ENCODE measurements around the gene ABO.
"Not testable (repeated sequence)": the region's sequence is repeated elsewhere in the genome, so short reads cannot be mapped to it uniquely, and the experiment has no call there.

ABO gene

GRCh38 chr9:133210609-133211008, 64.4 kb downstream of the ABO start:
- no peak for TF ChIP-seq CTCF (IDR thresholded peaks at IDR 0.05; ENCODE audit: control insufficient read depth, extremely low read depth, insufficient read depth)
- DNase-seq (ENCODE audit: low read depth) = no peak
- H3K4me3 ChIP-seq (ENCODE audit: low read depth, low read length) = no peak overlapping the region

DNA sequence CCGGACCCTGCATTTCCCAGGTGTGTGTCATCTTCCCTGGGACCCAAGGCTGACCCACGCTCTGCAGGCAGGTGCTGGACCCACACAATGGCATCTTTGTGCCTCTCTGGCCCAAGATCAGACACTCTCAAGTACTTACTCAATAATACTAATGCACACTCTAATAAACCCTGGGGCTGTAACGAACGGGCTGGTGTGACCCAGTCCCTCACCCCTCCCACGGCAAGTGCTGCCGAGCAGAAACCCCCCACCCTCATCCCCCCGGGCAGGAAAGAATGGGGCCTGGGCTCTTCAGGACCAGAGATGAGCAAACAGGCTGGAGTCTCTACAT, 64.8 kb downstream of the ABO start:
- DNase-seq (ENCODE audit: low read depth) = no peak
- H3K4me3 ChIP-seq (ENCODE audit: low read depth, low read length) = no peak overlapping the region
- TF ChIP-seq CTCF (IDR thresholded peaks at IDR 0.05; ENCODE audit: control insufficient read depth, extremely low read depth, insufficient read depth) = no peak

DNA sequence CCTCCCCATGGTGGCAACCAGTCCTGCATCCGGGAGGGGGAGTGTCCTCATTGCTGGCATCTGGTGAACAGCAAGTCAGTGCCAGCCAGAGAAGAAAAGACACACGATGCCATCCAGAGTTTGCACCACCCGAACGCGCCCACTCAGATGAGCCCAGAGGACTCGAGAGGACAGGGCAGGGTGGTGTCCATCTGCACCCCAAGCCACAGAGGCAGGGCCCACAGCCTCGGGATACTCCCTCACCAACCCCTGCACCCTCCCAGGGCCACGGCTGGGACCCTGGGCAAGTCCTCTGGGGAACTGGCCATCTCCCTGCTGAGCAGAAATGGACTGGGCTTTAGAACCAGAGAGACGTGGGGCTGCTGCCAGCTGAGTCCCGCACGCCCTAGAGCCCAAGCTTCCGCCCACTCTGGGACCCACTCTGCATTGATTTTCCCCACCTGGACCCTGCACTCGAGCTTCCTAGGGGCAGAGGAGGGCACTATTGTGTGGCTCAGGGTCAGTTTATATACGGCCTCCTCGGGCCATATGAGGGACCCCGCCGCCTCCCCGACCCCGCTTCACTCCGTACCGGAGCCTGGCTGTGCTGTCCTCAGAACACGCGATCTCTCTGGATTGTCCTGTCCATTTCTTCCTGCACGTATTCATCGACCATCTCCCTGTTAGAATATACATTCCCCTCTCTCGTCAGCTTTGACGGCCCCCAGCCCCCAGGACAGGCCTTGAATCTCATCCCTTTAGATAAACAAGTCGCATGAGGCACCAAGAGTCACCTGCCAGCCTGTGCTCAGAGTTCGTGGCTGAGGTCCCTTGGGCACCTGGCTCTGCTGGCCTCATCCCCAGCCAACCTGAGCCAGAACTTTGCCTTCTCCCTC, 65.4 kb downstream of the ABO start:
- DNase-seq (ENCODE audit: low read depth) = not testable (repeated sequence)

DNA sequence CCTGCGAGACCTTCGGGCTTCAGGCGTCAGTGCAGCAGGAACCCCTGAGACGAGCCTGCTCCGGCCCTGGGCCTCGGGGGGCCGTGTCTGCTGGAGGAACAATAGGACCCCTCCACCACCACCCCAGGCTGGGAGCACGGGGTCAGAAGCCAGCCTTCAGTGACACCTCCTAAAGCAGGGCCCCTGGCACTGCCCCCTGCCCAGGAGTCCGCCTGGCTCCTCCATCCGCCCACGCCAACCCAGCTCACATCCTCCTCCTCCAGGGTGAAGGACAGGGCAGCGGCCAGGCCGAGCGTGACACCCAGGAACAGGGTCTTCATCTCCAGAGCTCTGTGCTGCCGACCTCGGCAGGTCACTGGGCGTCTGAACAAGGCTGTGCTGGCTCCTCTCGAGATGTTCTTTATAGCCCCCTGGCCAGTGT, 66.1 kb downstream of the ABO start, which contains the start of gene OBP2B:
OBP2B (minus strand) TSS at position 371 of the 421 bp plus-strand sequence; CDS start at position 320, 51 bp downstream.
- H3K4me3 ChIP-seq (ENCODE audit: low read depth, low read length); DNase-seq (ENCODE audit: low read depth): not testable (repeated sequence)

More for the DNA sequence above, 65.4 kb downstream of the ABO start:
- H3K4me3 ChIP-seq (ENCODE audit: low read depth, low read length) = not testable (repeated sequence)

- not testable (repeated sequence) for H3K4me3 ChIP-seq (ENCODE audit: low read depth, low read length); DNase-seq (ENCODE audit: low read depth)
Observed at GRCh38 chr9:133208171-133208879, 66.7 kb downstream of the ABO start.

DNA sequence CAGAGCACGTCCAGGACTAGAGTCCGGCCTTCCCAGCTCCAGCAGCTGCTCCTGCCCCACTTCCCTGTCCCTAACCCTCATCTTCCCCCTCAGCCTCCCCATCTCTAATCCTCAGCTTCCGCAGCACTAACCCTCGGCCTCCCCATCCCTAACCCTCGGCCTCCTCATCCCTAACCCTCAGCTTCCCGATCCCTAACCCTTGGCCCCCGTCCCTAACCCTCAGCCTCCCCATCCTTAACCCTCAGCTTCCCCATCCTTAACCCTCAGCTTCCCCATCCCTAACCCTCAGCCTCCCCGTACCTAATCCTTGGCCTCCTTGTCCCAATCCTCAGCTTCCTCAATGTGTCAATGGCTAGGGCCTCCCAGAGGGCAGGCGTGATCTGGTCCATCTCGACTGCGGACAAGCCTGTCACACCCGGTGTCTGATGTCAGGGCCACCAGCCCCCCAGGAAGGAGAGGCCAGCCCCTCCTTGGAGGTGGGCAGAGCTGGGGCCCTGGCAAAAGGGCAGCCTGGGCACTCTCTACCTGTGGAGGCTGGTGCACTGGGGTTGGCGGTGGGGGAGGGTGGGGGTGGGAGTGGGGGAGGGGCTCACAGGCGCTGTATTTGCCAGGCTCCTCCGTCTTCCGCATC, 67.3 kb downstream of the ABO start:
- TF ChIP-seq CTCF (IDR thresholded peaks at IDR 0.05; ENCODE audit: control insufficient read depth, extremely low read depth, insufficient read depth) = no peak
- DNase-seq (ENCODE audit: low read depth) = no peak
- no peak overlapping the region for H3K4me3 ChIP-seq (ENCODE audit: low read depth, low read length)

- no peak overlapping the region for H3K4me3 ChIP-seq (ENCODE audit: low read depth, low read length)
- no peak for DNase-seq (ENCODE audit: low read depth)
- no peak for TF ChIP-seq CTCF (IDR thresholded peaks at IDR 0.05; ENCODE audit: control insufficient read depth, extremely low read depth, insufficient read depth)
Observed at GRCh38 chr9:133207021-133207531, 67.9 kb downstream of the ABO start.
